Activated CD8-positive, alpha-beta memory T cell treated with anti-CD3 and anti-CD28 coated beads, Interleukin-2, amount 50 U/mL, for 1 hour (primary cell): Measurements from ENCODE around the gene PCMTD2.

Experiments
- DNase-seq: peaks from one replicate; pipeline ENCODE4 v3.0.0-alpha.2; 2020; ENCODE audit errors: extremely low read depth

Gene PCMTD2

DNA sequence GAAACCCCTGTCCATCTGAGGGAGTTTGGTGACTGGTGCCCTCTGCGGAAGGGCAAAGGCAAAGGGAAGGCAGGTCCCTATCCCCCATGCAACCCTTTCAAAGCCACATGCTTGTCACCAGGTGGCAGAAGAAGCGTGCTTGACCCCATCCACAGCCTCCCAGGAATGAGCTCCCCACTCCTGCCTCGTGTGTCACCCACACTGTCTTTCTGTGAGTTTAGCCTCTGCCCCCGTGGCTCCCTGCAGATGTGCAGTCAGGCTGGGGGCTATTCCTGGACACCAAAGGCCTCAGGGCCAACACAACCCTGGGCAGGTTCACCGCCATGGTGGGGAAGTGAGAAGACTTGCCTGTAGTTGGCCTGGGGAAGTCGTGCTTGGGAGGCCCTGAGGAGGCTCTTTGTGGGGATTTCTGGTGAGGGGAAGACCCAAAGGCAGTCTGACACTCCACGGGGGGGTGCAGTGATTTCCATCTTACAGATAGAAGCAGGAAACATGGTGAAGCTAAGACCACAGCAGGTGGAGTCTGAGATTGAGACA, 16.6 kb upstream of the PCMTD2 start:
- no peak for DNase-seq

GRCh38 chr20:64239449-64240242, 15.9 kb upstream of the PCMTD2 start:
- no peak for DNase-seq

DNA sequence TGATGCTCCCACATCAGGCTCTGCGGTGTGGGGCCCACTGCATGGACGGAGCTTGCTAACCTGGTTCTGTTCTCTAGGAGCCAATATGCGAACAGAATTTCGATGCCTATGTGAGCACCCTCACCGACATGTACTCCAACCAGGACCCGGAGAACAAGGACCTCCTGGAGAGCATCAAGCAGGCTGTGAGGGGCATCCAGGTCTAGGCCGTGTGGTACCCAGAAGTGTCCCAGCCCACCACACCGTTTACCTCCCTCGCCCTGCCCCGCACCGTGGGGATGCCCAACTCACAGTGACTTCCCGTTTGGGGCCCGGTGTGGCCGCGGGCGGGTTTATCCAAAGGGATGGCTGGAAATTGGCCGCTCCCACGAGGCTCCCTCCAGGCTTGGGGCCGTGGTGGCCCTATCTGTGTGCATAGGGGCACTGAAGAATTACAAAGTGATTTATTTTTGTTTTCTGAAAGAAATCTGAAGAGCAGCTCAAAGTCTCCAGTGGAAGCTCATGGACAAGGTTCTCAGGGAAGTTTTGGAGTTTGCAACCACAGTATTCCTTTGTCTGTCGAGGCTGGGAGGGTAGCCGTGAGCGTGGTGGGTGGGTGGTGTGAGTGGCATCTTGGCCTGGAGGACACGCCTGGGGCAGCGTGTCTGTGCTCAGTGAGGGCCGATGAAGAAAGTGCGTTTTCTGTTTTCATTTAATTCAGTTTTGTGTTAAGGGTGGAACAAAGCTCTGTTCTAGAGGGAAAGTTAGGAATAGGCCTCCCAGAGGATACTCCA, 15.1 kb upstream of the PCMTD2 start:
- no peak for DNase-seq

DNA sequence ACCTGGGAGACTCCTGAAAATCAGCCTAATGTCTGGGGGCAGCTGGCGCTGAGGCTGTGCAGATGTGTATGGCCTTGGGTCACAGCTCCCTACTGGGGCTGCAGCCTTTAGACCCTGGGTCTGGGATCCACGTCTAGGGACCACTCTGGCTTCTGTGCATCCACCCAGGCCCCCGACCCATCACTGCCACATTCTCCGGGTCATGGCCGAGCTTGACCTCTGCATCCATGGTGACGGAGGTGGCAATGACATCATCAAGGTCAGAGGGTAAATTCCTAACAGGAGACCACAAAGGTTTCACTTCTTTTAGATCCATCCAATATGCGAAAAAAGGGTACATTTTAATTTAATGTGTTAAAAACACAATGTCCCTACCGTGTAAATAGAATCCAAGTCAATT, 14.5 kb upstream of the PCMTD2 start:
- DNase-seq: no peak

DNA sequence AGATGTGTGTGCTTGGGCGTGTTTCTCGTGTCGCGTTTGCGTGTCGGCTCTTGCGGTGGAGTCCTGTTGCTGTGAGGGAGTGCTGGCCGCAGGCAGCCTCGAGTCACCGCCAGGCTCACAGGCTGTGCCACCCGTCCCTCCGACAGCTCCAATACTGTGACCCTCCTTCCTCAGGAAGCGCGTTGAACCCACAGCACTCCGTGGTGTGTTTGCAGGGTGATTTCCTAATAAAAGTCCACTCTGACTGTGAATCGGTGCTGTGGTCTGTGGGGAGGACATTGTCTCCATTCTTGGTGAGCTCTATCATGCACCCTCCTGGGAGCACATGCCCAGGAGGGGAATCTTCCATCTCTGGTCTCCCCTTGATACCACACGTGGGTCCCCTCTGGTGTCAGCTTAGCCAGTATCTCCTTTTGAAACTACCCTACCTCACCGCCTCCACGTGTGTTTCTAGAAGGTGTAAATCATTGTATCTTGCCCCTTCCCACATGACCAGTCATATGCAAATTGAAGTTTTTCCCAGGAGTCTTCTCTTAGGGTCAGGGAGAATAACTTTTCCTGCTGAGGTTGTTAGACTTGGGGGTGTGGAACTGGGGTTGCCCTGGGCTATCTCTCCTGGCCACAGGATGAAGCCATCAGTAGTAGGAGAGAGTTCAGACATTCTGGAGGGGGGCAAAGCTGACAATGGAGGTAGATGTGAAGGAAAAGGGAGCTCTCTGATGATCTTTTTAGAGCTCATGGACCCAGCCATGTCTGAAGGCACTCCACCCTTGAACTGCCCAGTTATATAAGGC, 13.3 kb upstream of the PCMTD2 start:
- no peak for DNase-seq

- no peak for DNase-seq
Observed at GRCh38 chr20:64242797-64243475, 12.6 kb upstream of the PCMTD2 start.

DNA sequence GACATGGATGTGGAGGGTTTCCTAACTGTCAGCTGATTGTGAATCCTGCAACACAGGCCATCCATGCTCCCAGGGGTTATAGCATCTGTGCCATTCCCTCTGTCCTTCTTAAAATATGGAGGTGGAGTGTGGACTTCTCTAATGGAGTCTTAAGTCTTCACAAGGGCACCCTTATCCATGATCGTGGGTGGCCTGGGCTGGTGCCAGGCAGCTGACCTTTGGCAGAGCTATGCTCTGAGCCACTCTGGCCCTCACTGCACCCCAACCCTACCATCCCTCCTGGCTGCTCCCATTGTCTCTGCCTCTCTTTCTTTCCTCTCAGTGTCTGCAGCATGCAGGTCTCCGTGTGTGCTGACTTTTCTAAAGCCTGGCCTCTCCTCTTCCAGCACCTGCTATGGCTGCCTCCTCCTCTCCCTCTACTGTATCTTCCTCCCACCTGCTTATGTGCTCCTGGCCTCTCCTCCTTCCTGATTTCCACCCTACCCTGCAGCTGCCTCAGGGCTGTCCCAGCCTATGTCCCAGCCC, 11.2 kb upstream of the PCMTD2 start:
- DNase-seq: no peak

GRCh38 chr20:64244870-64245603, 10.5 kb upstream of the PCMTD2 start:
- DNase-seq: no peak

DNA sequence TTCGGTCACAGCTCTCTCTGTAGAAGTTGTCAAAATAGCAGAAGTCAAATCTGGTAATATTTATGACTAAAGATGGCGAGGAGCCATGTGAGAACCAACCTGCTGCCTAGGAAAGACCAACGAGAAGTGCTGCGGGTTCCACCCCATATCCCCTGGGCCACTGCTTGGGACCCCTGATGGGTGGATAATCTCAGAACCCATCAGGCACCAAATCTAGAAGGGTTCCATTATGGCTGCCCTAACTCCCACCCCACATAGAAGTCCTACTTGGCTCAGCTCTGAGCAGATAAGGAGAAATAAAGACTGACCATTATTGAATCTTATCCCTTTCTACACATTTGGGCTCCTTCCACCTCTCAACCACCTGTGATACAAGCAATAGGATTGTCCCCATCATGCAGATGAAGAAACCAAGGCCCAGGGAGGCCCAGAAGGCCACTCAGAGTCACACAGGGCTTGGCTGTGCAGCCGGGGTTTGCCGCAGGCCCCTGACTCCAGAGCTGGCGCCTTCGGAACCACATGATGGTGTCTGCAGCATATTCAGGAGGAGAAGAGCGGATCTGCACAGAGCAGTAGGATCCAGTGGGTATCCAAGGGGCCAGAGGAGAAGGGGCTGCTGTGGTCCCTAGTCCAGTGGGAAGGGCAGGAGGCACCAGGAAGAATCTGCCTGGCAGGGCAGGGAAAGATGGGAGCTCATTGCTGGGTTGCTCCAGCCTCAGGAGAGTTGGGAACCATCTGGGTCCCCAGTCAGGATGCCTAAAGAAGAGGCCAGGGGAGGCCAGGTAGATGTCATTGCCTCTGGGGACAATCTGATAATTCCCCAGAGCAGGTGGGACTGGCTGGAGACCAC, 9.6 kb upstream of the PCMTD2 start:
- DNase-seq: no peak

- no peak for DNase-seq
Observed at GRCh38 chr20:64246616-64247306, 8.8 kb upstream of the PCMTD2 start.

DNA sequence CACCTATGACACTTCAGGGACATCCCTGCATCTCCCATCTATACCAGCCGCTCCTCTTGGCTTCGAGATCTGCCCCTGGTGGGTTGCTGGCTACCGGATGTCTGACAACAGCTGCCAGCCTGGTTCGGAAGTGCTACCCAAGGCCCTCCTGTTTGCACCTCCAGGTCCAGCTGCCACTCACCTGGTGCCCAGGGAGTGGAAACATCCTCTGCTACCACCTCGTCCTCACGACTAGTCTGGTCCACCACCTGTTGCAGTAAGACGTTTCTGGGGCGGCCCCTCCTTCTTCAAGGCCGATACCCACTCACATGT, 8.3 kb upstream of the PCMTD2 start:
- DNase-seq: no peak

DNA sequence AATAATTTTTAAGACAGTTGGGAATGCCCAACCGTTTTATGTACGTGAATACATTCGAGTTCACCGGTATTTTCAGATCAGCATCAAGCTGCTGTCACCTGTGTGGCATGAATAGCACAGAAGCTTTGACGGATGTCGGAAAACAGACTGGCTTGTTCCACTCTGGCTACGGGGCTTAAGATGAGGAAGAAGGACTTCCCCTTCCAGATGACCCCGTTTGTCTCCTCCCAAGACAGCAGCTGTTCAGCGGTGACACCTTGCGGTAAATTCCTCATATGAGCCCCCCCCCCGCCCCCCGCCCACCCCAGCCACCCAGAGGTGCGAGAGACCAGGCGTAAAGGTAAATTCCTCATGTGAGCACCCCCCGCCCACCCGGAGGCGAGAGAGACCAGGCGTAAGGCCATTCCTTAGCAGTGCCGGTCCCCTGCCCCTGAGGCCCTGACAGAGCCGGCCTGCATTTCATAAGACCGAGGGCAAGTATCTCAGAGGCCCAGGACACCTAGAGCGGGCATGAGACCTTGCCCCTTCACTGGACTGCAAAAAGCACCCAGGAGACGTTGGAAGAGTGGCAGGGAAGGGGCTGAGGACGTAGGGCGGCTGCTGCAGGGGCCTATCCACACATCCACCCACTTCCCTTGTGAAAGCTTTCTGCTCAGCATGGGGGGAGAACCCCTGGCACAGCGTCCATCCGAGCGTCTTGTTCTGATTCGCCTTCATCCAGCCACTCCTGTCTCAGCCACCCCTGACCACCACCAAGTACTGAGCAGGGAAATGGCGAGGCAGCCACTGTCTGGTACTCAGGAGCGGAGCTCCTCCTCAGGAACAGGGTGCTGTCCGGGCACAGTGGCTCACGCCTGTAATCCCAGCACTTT, 7.3 kb upstream of the PCMTD2 start:
- no peak for DNase-seq

GRCh38 chr20:64250027-64250426, 5.5 kb upstream of the PCMTD2 start:
- DNase-seq: no peak

GRCh38 chr20:64253000-64253383, 2.6 kb upstream of the PCMTD2 start:
- DNase-seq: no peak

DNA sequence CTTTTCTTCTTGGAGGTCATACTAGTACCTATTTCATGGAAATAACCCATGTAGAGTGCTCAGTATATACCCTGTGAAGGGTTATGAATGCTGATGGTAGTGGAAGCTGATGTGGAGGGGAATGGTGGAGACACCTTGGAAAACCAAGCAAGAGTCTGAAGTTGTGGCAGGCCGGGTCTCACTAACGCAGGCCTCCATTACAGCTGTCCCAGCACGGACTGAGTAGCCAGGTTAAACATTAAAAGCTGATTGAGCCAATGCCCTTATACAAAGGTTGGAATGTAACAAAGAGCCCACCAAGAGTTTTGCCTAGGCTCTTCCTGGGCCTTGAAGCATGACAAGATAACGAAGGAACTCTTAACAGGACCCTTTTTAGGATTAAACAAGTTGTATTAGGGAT, 2.1 kb upstream of the PCMTD2 start:
- DNase-seq: no peak

DNA sequence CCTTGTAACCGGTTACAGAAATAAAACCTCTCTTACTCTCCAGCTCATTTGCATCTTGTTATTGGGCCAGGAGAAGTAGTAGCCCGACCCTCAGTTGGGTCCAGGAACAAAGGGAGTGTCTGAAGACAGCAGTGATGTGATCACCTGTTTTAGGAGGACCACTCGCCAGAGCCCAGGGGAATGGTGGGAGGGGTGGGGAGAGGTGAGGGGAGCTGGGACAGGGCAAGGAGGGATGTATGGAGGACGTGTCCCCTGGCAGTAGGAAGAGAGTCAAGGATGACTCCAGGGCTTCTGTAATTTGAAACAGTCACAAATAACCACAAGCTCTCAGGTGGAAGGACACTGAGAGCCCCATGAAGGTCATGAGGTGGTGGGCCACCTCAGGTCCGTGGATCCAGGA, 1.4 kb upstream of the PCMTD2 start:
- DNase-seq: no peak

DNA sequence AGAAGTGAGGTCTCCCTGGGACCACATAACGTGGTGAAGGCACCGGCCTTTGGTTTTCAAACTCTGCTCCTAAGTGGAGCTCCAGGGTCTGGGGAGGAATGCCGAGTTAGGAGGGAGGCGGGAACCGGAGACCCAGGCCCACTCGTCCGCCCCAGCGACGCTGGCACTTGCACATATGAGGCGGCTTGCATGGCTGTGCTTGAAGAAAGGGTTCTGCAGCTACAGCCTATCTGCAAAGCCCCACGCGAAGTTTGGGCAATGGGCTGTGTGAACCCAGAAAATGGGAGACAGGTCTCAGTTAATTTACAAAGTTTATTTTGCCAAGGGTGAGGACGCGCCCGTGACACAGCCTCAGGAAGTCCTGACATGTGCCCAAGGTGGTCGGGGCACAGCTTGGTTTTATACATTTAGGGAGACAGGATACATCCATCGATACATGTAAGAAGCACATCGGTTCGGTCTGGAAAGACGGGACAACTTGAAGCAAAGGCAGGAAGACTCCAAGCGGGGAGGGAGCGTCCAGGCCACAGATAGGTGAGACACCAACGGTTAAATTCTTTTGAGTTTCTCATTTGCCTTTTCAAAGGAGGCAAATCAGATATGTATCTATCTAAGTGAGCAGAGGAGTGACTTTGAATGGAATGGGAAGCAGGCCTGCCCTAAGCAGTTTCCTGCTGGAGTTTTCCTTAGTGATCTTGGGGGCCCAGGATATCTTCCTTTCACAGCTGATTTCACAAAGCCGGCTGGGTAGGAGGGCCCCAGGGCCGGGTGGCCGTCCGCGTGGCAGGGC, 782 bp upstream of the PCMTD2 start:
- DNase-seq: no peak
